Glutamatergic neuron (in vitro differentiated cells): Measurements from ENCODE around the gene CYP2S1. TPM values are rescaled to one million over a fixed set of nuclear protein-coding genes. Genes with fewer than 3 reads are reported as not detected.
"Not testable (repeated sequence)": the region's sequence is repeated elsewhere in the genome, so short reads cannot be mapped to it uniquely, and the experiment has no call there.

ENCODE experiments used
- DNase-seq: peaks from one replicate; pipeline ENCODE4 v3.0.0; 2022
- H3K27ac Mint-ChIP-seq: one replicate; pipeline ENCODE4 v1.8.0; 2020; ENCODE audit warnings: mild to moderate bottlenecking, mixed read lengths, inconsistent platforms; ENCODE audit not compliant: unreplicated experiment
- H3K27me3 Mint-ChIP-seq: one replicate; pipeline ENCODE4 v1.8.0; 2020; ENCODE audit warnings: mild to moderate bottlenecking, moderate library complexity, mixed read lengths, inconsistent platforms; ENCODE audit not compliant: unreplicated experiment
- H3K36me3 Mint-ChIP-seq: one replicate; pipeline ENCODE4 v1.8.0; 2020; ENCODE audit warnings: mild to moderate bottlenecking, mixed read lengths, inconsistent platforms; ENCODE audit not compliant: unreplicated experiment
- H3K4me1 Mint-ChIP-seq: one replicate; pipeline ENCODE4 v1.8.0; 2020; ENCODE audit warnings: mild to moderate bottlenecking, low read depth, mixed read lengths, inconsistent platforms; ENCODE audit not compliant: unreplicated experiment
- H3K4me3 Mint-ChIP-seq: one replicate; pipeline ENCODE4 v1.8.0; 2020; ENCODE audit warnings: mild to moderate bottlenecking, mixed read lengths, inconsistent platforms; ENCODE audit not compliant: unreplicated experiment
- H3K9me3 Mint-ChIP-seq: one replicate; pipeline ENCODE4 v1.8.0; 2020; ENCODE audit warnings: mild to moderate bottlenecking, moderate library complexity, mixed read lengths, inconsistent platforms; ENCODE audit not compliant: unreplicated experiment
- total RNA-seq: library from RNA; stranded (reverse); fragmentation: NEBNext Ultra II Directional; extraction: Animal tissue kit (Norgen Biotek cat#: 25700); gene quantifications from one replicate; pipeline ENCODE4 v1.2.1, GENCODE V29; 2021; ENCODE audit not compliant: unreplicated experiment
- TF ChIP-seq, protein P1 (sequence below): fragments of 200-600 bp; sonication (generic); IDR thresholded peaks from one replicate; pipeline ENCODE4 v1.5.0; 2021; ENCODE audit not compliant: partially characterized antibody, unreplicated experiment

The CYP2S1 gene
- total RNA-seq, 1 donor from 2014 or later, result 6.0 TPM

DNA sequence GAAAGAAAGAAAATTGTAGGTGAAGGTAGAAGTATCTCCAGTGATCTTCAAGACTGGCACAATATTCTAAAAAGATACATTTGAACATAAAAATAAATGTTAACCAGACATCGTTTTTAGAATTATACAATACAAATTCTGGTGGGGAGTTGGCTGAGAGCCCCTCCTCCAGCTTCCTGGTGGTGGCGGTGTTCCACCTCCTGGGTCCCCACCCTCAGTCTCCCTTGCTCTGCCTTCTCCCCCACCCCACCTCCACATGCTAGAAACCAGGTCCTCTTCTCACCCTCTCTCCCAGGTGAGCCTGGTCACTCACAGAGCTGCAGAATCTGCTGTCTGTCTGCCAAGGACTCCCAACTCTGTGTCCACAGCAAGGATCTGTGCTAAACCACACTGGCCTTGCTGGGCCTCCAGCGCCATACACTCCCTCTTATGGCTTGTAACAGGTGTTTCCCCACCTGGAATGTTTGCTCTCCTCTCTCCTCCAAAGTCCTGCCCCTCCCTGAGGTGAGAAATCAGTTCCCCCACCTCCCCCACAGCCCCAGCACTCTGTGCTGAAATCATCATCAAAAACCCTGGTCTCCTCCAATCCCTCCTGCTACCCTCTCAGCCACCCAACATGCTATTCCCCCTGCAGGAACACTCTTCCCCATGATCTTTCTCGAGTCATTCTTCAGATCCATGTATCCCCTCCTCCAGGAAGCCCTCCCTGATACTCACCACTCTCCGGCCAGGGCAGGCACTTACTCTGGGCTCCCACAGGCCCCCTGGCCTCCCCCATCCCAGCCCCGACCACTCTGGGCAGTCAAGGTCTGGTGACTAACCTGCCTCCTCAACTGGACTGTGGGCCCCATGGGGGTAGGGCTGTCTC is 20.5 kb upstream of the CYP2S1 start:
- Mint-ChIP-seq H3K27me3 (peaks cover 1% of the 10 kb centered on the region), H3K4me3 (no peak overlapping the region), H3K36me3 (no peaks in the 10 kb centered on the region), H3K27ac (no peak overlapping the region), H3K4me1 (no peaks in the 10 kb centered on the region), H3K9me3 (no peaks in the 10 kb centered on the region)
- TF ChIP-seq, protein P1, sequence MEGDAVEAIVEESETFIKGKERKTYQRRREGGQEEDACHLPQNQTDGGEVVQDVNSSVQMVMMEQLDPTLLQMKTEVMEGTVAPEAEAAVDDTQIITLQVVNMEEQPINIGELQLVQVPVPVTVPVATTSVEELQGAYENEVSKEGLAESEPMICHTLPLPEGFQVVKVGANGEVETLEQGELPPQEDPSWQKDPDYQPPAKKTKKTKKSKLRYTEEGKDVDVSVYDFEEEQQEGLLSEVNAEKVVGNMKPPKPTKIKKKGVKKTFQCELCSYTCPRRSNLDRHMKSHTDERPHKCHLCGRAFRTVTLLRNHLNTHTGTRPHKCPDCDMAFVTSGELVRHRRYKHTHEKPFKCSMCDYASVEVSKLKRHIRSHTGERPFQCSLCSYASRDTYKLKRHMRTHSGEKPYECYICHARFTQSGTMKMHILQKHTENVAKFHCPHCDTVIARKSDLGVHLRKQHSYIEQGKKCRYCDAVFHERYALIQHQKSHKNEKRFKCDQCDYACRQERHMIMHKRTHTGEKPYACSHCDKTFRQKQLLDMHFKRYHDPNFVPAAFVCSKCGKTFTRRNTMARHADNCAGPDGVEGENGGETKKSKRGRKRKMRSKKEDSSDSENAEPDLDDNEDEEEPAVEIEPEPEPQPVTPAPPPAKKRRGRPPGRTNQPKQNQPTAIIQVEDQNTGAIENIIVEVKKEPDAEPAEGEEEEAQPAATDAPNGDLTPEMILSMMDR, result no peak
- no peak for DNase-seq

DNA sequence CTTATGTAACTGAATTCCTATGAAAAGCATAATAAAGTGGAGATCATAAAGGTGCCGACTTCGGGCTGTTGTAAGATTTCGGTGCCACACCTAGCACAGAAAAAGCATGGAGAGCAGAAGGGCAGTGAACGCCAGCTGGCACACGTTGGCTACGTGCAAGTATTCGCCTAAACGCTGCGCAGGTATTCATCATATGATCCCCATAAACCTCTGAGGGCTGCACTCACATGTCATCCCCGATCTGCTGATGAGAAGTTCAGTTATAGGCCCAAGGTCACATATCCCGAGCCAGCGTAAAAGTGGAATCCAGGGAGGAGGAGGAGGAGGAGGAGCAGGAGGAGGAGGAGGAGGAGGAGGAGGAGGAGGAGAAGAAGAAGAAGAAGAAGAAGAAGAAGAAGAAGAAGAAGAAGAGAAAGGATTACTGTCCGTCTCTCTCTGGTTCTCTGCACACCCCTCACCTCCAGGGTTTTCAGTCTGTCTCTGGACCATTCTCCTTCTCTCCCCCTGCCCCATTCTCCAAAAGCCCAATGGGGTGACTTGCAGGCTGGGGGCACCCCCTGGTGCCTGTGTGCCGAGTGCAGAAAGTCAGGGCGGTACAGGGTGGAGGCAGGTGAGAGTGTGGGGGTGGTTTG is 18.6 kb upstream of the CYP2S1 start:
- Mint-ChIP-seq H3K4me3 (no peak overlapping the region), H3K9me3 (no peaks in the 10 kb centered on the region), H3K36me3 (no peaks in the 10 kb centered on the region), H3K27ac (no peak overlapping the region), H3K27me3 (peaks cover 1% of the 10 kb centered on the region), H3K4me1 (no peaks in the 10 kb centered on the region)
- TF ChIP-seq, protein P1, result no peak
- no peak for DNase-seq

DNA sequence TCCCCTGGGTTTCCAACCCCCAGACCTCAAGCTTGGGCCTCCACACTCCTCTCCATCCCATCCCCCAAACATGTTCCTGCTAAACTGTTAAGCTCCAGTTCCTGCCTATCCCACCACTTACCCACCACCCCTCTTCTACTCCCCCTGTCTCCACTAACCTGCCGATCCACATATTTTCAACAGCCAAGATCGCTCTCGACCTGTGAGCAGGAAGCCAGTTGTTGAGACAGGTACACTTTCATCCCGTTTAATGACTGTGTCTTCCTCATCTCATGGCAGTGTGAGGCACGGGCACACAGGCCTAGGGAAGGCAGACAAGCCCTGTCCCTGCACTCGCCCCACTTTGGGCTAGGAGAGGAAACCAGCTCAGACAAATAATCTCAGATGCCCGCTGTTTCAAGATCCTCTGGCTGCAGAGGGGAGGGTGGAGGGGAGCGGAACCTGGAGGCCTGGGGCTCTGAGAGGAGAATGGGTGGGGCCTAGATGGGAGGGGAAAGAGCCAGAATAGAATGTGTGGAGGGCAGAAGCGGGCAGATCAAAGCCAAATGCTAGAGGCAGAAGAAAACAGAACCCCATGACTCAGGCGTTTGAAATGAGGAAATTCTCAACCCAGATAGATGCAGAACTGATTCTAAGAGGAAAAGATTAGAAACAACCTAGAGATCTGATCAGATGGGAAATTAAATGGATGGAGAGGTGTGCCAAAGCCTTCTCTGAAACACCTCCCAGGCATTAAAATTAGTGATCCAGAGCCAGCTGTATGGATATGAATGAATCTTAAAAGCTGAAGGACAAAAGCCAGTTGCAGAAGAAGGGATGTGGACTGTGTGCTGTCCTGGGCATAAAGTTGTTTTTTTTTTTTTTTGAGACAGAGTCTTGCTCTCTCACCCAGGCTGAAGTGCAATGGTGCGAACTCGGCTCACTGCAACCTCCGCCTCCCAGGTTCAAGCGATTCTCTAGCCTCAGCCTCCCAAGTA is 16.9 kb upstream of the CYP2S1 start:
- Mint-ChIP-seq H3K36me3 (no peaks in the 10 kb centered on the region), H3K27ac (no peak overlapping the region), H3K9me3 (no peaks in the 10 kb centered on the region), H3K4me1 (no peaks in the 10 kb centered on the region), H3K4me3 (no peak overlapping the region), H3K27me3 (peaks cover 1% of the 10 kb centered on the region)
- DNase-seq, result no peak
- TF ChIP-seq, protein P1, result no peak

DNA sequence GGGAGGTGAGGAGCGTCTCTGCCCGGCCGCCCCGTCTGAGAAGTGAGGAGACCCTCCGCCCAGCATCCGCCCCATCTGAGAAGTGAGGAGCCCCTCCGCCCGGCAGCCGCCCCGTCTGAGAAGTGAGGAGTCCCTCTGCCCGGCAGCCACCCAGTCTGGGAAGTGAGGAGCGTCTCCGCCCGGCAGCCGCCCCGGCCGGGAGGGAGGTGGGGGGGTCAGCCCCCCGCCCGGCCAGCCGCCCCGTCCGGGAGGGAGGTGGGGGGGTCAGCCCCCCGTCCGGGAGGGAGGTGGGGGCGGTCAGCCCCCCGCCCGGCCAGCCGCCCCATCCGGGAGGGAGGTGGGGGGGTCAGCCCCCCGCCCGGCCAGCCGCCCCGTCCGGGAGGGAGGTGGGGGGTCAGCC is 12.8 kb upstream of the CYP2S1 start:
- not testable (repeated sequence) for H3K27me3 Mint-ChIP-seq, H3K4me1 Mint-ChIP-seq, H3K4me3 Mint-ChIP-seq

More for the DNA sequence above, 12.8 kb upstream of the CYP2S1 start:
- not testable (repeated sequence) for H3K27ac Mint-ChIP-seq, H3K9me3 Mint-ChIP-seq, H3K36me3 Mint-ChIP-seq, DNase-seq
